K562 (cell line): Measurements from ENCODE around the gene PIK3R2.

Experiments
- ATF3 ChIP-seq, 2 experiments: fragments of 450-650 bp in 1 of 2; sonication (generic) in 1 of 2; formaldehyde crosslinking in 1 of 2; IDR thresholded peaks in 1 of 2; conservative IDR thresholded peaks in 1 of 2; 2 replicates each; pipeline versions ENCODE4 v1.6.1 to v1.8.1; 2016 to 2023; ENCODE audit warnings: mild to moderate bottlenecking in 2 of 2, moderate library complexity in 2 of 2, inconsistent platforms in 1 of 2, missing genetic modification reagents in 1 of 2
- CEBPB ChIP-seq: fragments of 450-650 bp; IDR thresholded peaks from 2 replicates; pipeline ENCODE4 v1.6.1; 2016; ENCODE audit warnings: missing genetic modification characterization, missing compliant biosample characterization
- CHD2 ChIP-seq: IDR thresholded peaks from 2 replicates; pipeline ENCODE4 v1.6.1; 2011; ENCODE audit warnings: low read depth, low read length
- CTCF ChIP-seq, 3 experiments: IDR thresholded peaks in 2 of 3; conservative IDR thresholded peaks in 1 of 3; 2 replicates each; pipeline ENCODE4 v1.5.1; 2011 to 2012; ENCODE audit warnings: low read length in 3 of 3, mild to moderate bottlenecking in 3 of 3, control low read depth in 2 of 3, improper control_type of control experiment in 1 of 3, inconsistent platforms in 1 of 3, low read depth in 1 of 3, mixed read lengths in 1 of 3, moderate library complexity in 1 of 3; ENCODE audit not compliant: insufficient read depth in 2 of 3
- FOXM1 ChIP-seq, 2 experiments: fragments of 450-650 bp in 1 of 2; sonication (generic) in 1 of 2; formaldehyde crosslinking in 1 of 2; IDR thresholded peaks; 2 replicates each; pipeline versions ENCODE4 v1.6.1 to v1.9.0; 2017 to 2022; ENCODE audit warnings: low read depth in 2 of 2, mild to moderate bottlenecking in 2 of 2, missing genetic modification reagents in 1 of 2, moderate library complexity in 1 of 2
- JUNB ChIP-seq: fragments of 450-650 bp; formaldehyde crosslinking; conservative IDR thresholded peaks from 2 replicates; pipeline ENCODE4 v1.4.0; 2020; ENCODE audit warnings: mild to moderate bottlenecking
- KLF6 ChIP-seq: fragments of 250-450 bp; sonication (Bioruptor Pico); IDR thresholded peaks from 2 replicates; pipeline ENCODE4 v1.4.0; 2020; ENCODE audit warnings: mild to moderate bottlenecking, moderate library complexity, borderline replicate concordance
- MLX ChIP-seq, 2 experiments: fragments of 450-650 bp in 1 of 2; sonication (generic) in 1 of 2; formaldehyde crosslinking; conservative IDR thresholded peaks; 2 replicates each; pipeline versions ENCODE4 v1.4.0 to v1.8.1; 2020 to 2022; ENCODE audit warnings: mild to moderate bottlenecking in 1 of 2, missing genetic modification reagents in 1 of 2
- SP2 ChIP-seq: IDR thresholded peaks from 2 replicates; pipeline ENCODE4 v1.6.1; 2011; ENCODE audit warnings: mild to moderate bottlenecking, low read depth, low read length, moderate library complexity; ENCODE audit not compliant: poor library complexity, severe bottlenecking; ENCODE audit errors: extremely low read depth
- TARDBP ChIP-seq: fragments of 450-650 bp; IDR thresholded peaks from 2 replicates; pipeline ENCODE4 v1.6.1; 2016
- WHSC1 ChIP-seq: IDR thresholded peaks from one replicate; pipeline ENCODE4 v1.6.1; 2012; ENCODE audit warnings: low read length, control low read depth, inconsistent platforms
- ZNF766 ChIP-seq: fragments of 200-800 bp; sonication (Bioruptor generic); conservative IDR thresholded peaks from 2 replicates; pipeline ENCODE4 v1.6.1; 2016; ENCODE audit warnings: missing genetic modification characterization, missing compliant biosample characterization
- TF ChIP-seq, protein P1 (sequence below): sonication (generic); formaldehyde crosslinking; IDR thresholded peaks from 2 replicates; pipeline ENCODE4 v1.8.1; 2022; ENCODE audit warnings: missing genetic modification reagents
- TF ChIP-seq, protein P2 (sequence below), 2 experiments: fragments of 450-650 bp in 1 of 2; IDR thresholded peaks; 2 replicates each; pipeline ENCODE4 v1.6.1; 2011 to 2017; ENCODE audit warnings: low read depth in 2 of 2, antibody characterized with exemption in 1 of 2, borderline replicate concordance in 1 of 2, low read length in 1 of 2, mild to moderate bottlenecking in 1 of 2, mixed read lengths in 1 of 2; ENCODE audit not compliant: control insufficient read depth in 1 of 2

GRCh38 chr19:18173572-18174288, 20.8 kb downstream of the PIK3R2 start, which contains the start of gene IFI30:
- TF ChIP-seq, protein P1, sequence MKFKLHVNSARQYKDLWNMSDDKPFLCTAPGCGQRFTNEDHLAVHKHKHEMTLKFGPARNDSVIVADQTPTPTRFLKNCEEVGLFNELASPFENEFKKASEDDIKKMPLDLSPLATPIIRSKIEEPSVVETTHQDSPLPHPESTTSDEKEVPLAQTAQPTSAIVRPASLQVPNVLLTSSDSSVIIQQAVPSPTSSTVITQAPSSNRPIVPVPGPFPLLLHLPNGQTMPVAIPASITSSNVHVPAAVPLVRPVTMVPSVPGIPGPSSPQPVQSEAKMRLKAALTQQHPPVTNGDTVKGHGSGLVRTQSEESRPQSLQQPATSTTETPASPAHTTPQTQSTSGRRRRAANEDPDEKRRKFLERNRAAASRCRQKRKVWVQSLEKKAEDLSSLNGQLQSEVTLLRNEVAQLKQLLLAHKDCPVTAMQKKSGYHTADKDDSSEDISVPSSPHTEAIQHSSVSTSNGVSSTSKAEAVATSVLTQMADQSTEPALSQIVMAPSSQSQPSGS (CRISPR knock-in tag), result no peak
- TF ChIP-seq WHSC1, result no peak
- no peak for TF ChIP-seq ATF3 (IDR thresholded peaks at IDR 0.05)
- TF ChIP-seq ATF3 (CRISPR knock-in tag; conservative IDR thresholded peaks at IDR 0.05), result no peak
- no peak; the same call in 1 of the 2 replicates for TF ChIP-seq CEBPB (tag)
- TF ChIP-seq CHD2, result no peak; the same call in 1 of the 2 replicates
- TF ChIP-seq SP2, result no peak
- TF ChIP-seq ZNF766 (CRISPR knock-in tag), result no peak
- TF ChIP-seq KLF6, result no peak
- TF ChIP-seq CTCF (IDR thresholded peaks at IDR 0.05 in 2 of 3, conservative IDR thresholded peaks at IDR 0.05 in 1 of 3; ENCODE audit: insufficient read depth in 2 of 3, low read depth in 1 of 3, low read length in 3 of 3), result no peak
- no peak for TF ChIP-seq MLX (CRISPR knock-in tag; conservative IDR thresholded peaks at IDR 0.05)
- TF ChIP-seq TARDBP, result no peak
- TF ChIP-seq, protein P2, sequence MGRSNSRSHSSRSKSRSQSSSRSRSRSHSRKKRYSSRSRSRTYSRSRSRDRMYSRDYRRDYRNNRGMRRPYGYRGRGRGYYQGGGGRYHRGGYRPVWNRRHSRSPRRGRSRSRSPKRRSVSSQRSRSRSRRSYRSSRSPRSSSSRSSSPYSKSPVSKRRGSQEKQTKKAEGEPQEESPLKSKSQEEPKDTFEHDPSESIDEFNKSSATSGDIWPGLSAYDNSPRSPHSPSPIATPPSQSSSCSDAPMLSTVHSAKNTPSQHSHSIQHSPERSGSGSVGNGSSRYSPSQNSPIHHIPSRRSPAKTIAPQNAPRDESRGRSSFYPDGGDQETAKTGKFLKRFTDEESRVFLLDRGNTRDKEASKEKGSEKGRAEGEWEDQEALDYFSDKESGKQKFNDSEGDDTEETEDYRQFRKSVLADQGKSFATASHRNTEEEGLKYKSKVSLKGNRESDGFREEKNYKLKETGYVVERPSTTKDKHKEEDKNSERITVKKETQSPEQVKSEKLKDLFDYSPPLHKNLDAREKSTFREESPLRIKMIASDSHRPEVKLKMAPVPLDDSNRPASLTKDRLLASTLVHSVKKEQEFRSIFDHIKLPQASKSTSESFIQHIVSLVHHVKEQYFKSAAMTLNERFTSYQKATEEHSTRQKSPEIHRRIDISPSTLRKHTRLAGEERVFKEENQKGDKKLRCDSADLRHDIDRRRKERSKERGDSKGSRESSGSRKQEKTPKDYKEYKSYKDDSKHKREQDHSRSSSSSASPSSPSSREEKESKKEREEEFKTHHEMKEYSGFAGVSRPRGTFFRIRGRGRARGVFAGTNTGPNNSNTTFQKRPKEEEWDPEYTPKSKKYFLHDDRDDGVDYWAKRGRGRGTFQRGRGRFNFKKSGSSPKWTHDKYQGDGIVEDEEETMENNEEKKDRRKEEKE (IDR thresholded peaks at IDR 0.05; ENCODE audit: borderline replicate concordance in 1 of 2, control insufficient read depth in 1 of 2, low read depth in 2 of 2, low read length in 1 of 2), result no peak
- no peak for TF ChIP-seq JUNB (CRISPR knock-in tag)
- TF ChIP-seq FOXM1 (IDR thresholded peaks at IDR 0.05; ENCODE audit: low read depth), result no peak
- 0 out of 2 replicates have a peak, but pooled peaks have one; percentile 35 for TF ChIP-seq FOXM1 (CRISPR knock-in tag; IDR thresholded peaks at IDR 0.05; ENCODE audit: low read depth)
